NCI-H1694 treated with DMSO at 0.1 percent for 48 hours (cell line): ENCODE measurements around the gene FGF11.
A peak's percentile ranks its signal among the peaks of the same experiment; 100 is the strongest.
"Not testable (repeated sequence)": the region's sequence is repeated elsewhere in the genome, so short reads cannot be mapped to it uniquely, and the experiment has no call there.

ENCODE experiments used
- DNase-seq: peaks from one replicate; lab custom pipeline; 2025; lab: John Stamatoyannopoulos, UW

The FGF11 gene

DNA sequence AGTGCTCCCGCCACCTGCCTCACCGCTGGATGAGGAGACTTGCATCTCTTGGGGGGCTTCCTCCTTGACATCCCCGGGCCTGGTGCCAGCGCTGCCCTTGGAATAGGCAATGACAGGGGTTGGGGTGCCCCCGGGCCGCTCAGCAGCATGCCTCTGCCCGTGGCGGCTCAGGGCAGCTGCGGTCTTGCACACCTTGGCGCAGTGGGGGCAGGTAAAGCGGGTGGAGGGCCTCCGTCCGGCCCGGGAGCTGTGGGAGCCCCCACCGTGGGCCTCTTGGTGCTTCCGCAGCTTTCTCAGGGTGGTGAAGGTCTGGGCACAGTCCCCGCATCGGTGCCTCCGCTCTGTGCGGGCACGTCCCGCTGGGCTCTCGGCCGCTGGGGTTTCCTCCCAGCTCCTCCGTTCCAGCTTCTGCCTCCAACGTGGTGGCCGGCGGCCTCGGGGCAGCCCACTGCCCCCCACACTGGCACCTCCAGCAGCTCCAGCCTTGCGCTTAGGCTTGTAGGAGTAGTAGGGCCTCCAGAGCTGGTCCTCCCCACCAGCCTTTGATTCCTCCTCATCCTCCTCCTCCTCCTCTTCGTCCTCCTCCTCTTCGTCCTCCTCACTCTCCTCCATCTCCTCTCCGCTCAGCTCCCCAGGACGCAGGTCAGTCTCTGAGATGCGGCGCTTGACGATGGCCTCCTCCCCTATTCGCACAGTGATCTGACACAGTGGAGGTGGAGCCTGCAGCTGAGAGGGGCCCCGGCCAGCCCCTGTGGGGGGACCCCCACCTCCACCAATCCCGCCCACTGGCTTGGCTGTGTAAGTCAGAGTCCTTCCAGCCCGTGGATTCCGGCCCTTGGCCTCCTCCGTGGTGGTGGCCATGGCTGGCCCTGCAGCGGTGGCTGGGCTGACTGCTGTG is 23.4 kb downstream of the FGF11 start:
- DNase-seq = no peak

DNA sequence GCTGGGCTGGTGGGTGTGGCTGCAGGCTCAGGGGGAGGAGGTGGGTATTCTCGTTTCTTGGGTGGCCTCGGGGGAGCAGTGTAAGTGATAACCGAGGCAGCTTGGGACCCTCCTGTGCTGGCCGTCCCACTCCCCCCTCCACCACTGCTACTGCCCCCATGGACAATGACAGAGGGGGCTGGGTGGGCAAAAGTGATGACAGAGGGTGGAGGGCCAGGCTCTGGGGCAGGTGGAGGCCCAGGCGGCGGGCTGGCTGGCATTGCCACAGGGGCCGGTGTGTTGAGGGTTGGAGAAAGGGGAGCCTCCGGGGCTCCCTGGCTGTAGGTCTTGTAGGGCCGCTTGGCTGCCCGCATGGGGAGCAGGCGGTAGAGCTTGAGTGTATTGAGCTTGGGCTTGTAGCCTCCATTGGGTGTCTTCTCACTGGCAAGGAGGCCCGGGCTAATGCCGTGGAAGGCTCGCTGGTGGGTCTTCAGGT is 24.1 kb downstream of the FGF11 start:
- no peak for DNase-seq

DNA sequence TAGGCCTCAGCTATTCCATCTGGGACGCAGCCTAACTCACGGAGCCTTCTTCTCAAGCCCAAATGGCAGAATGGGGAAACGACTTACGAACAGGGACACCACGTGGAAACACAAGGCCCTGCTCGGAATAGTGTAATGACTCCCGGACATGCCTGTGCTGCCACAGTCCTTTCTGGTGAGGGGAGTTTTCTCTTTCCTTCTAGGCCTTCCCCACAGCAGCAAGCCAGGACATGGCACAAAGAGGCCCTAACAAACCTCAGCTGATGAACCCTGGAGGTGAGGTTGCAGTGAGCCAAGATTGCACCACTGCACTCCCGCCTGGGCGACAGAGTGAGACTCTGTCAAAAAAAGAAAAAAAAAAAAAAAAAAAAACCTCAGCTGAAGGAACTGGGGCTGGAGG is 24.8 kb downstream of the FGF11 start:
- DNase-seq = no peak

DNA sequence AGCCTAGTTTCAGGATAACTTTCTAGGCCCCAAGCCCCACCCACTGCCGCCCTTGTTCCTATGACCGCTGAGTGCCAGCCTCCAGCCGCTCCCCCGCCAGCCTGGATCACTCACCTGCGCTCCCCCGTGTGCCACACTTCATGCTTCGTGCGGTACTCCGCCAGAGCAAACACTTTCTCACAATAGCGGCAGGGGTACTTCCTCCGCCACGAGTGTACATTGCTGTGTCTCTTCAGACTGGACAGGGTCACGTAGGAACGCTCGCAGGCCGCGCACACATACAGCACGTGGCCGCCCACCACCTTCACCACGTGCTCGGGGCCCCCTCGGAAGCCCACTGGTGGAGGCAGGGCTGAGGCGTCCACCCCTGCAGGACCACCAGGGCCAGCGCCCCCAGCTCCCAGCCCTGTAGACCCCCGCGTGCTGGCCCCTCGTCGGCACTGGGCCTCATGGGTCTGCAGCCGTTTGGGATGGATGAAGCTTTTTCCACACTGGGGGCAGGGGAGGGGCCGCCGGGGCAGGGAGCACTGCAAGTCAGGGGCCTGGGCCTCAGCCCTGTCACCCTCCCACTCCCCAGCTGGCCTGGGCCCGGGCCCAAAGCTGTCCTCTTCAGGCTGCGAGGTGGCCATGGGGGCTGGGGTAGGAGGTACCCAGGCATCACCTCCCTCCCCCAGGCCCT is 26.4 kb downstream of the FGF11 start:
- no peak for DNase-seq

DNA sequence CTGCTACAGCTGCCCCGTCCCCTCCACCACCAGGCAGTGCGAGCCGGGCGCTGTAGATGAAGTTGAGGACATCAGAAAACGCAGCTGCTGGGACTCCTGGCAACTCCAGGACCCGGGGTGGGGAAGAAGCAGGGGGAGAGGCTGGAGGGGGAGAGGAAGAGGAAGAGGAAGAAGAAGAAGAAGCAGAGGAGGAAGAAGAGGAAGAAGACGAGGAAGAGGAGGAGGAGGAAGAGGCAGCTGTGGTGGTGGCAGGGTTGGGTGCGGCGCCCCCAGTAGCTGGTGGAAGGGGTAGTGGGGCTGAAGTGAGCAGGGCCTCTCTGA is 27.0 kb downstream of the FGF11 start:
- DNase-seq = no peak

DNA sequence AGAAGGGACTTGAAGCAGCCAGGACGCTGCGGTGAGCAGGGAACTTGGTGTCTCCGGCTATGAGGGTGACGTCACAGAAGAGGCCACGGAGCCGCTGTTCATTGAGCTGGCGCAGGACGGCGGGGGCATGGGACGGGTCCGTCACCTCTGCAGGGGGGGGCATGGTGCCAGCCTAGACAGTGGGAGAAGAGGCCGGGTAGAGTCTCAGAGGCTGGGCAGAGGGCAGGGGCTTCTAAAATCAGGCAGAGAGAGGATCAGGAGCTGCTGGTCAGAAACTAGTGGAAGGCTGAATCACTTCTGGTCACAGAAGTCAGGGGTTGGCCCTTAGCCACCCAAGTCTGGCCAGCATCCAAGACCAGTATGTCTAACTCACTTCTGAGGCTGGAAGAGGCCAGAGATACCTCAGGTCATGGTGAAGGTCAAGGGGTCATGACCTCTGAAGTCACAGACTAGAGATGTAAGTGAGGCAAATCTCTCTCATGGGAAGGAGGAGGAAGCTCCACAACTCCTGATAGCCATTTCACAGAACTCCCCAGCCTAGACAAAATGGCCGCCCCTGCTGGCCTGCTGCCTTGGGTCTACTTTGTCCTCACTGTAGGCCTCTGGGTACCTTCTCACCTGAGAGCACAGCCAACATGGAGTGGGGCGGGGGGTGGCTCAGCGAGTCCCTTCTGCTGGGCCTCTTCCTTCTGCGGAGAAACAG is 27.5 kb downstream of the FGF11 start:
- DNase-seq = no peak

DNA sequence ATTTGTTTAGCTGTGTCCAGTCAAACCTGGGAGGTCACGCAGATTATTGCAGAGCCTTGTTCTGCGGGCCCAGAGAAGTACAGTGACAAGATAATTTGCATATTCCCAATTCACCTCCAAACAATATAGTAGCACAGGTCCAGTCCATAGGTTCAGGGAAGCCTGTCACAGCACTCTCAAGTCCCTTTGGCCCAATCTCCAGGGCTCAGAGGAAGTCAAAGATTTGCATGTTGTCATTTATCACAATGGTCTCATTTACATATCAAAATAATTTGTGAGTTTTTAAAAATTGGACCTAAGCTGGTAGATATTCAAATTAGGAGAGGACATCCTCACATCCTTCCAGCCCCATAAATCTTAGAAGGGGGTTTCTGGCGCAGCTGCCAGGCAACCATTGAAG is 28.2 kb downstream of the FGF11 start:
- no peak for DNase-seq

DNA sequence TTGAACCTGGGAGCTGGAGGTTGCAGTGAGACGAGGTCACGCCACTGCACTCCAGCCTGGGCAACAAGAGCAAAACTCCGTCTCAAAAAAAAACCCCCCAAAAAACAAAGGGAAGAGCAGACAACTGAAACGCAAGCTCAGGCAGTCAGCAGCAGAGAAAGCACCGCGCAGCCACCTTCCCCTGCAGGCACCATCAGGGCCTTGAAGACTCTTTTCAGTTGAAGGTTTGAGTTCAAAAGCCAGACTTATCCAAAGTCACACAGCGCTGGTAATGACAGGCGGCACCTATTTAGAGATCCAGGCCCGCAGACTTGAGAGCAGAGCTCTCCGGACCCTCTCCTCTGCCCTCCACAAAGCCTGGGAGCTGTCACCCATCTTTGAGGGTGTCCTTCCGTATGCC is 29.0 kb downstream of the FGF11 start:
- no peak for DNase-seq

DNA sequence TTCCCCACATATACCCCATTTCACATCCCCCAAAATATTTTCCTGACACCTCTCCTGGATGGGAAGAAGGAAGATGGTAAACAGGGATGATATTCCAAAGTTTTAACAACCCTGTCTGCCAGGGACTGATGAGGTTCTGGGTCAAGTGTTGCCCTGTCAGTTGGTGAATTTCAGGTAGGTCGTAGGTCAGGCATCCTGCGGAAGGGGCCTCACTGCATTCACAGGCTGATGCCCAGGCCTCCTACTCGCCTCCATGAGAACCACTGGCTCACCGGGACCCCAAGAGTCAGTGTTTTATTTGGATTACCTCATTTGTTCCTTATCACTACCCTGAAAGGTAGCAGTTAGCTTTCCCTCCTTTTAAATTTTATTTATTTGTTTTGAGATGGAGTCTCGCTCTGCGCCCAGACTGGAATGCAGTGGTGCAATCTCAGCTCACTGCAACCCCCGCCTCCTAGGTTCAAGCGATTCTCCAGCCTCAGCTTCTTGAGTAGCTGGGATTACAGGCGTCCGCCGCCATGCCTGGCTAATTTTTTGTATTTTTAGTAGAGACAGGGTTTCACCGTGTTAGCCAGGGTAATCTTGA is 29.6 kb downstream of the FGF11 start:
- no peak for DNase-seq

DNA sequence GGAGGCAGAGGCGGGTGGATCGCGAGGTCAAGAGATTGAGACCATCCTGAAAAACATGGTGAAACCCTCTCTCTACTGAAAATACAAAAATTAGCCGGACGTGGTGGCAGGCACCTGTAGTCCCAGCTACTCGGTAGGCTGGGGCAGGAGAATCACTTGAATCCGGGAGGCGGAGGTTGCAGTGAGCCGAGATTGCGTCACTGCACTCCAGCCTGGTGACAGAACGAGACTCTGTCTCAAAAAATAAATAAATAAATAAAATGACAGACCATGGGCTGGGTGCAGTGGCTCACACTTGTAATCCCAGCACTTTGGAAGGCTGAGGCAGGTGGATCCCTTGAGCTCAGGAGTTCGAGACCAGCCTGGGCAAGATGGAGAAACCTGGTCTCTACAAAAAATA is 30.5 kb downstream of the FGF11 start:
- not testable (repeated sequence) for DNase-seq

DNA sequence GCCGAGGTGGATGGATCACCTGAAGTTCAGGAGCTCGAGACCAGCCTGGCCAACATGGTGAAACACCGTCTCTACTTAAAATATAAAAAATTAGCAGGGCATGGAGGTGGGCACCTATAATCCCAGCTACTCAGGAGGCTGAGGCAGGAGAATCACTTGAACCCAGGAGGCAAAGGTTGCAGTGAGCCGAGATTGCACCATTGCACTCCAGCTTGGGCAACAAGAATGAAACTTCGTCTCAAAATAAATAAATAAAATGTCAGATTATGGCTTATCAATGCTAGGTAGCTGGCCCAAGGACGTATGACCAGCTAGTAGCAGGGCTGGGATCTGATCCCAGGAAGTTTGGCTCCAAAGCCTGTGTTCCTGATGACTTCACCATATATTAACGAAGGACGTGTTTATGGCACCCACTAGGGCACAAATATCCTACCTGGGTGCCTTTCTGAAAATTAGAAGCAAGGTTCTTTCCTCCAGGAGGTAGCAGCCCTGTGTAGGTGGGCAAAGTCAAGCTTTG is 31.2 kb downstream of the FGF11 start:
- DNase-seq = not testable (repeated sequence)

DNA sequence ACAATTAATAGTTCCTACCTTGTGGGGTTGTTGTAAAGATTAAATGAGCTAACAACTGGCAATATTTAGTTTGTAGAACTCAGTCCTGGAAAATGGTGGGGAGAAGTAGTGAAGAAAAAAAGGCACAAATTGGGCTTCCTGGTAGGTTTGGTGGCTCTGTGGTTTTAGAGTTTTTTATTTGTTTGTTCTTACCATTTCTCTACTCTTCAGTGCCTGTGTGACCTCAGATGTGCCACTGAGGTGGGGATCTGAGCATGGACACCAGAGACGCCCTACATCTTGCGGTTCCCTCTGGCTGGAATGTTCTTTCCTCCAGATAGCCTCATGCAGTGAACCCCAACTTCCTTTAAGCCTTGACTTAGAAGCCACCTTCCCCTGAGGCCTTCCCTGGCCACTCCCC is 32.4 kb downstream of the FGF11 start:
- DNase-seq = no peak

DNA sequence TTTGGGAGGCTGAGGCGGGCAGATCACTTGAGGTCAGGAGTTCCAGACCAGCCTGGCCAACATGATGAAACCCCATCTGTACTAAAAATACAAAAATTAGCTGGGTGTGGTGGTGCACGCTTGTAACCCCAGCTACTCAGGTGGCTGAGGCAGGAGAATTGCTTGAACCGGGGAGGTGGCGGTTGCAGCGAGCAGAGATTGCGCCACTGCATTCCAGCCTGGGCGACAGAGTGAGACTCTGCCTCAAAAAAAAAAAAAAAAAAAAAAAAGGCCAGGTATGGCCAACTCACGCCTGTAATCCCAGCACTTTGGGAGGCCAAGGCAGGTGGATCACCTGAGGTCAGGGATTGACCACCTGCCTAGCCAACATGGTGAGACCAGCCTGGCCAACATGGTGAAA is 35.5 kb downstream of the FGF11 start:
- DNase-seq = not testable (repeated sequence)

DNA sequence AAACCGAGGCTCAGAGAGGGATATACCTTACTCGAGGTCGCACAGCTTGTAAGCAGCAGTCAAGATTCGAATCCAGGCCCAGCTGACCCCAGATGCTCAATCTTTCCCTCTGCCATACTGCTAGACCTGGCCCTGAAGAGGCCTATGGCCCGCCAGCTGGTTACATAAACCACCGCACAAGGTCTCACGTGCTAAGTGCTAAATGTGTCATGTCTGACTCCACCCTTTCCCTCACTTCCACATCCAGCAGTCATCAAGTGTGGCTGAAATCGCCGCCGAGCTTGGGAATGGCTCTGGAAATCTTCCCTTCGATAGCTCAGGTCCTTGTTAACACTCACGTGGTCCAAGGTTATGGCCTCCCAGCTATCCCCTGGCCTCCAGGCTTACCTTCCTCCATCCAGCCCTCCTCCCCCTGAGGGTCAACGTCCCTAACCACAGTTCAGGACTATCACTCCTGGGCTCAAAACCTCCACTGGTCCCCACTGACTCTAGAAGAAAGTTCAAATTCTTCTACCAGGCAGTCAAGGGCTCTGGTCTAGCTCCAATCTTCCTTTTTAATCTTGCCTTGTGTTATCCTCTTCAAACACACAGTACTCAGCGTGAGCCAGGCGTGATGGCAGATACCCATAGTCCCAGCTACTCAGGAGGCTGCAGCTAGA is 36.6 kb downstream of the FGF11 start:
- no peak for DNase-seq

DNA sequence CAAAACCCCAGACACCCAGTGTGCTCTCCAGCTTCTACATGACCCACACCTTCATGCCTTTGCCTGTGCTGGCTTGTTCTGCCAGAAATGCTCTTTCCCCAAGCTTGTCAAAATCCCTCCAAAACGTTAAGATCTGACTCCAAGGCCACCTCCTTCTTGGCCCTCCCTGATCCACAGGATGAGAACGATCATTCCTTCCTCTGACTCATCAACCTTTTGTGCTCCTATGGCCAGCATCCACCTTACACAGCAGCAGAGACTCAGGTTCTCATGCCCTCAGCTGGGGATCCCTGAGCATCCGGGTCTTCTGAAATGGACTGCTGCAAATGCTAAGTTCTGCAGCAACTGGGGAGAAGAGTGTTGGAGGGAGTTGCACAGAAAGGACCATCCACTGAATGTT is 37.2 kb downstream of the FGF11 start:
- no peak for DNase-seq

DNA sequence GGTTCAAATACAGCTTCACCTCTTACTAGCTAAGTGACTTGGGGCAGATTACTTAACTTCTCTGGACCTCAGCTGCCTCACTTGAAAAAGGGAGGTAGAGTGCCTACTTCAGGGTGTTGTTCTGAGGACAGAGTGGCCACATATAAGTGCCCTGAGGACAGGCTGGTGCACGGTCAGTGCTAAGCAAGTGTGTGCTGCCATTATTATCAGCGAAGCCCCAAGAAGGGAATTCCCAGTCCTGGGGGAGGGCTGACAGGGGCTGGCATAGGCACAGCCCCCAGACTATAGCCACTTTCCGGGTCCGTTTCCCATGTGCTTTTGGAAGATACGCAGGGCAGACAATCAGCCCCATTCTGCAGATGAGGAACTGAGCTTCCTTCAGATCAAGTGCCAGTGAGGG is 37.6 kb downstream of the FGF11 start:
- DNase-seq = no peak

DNA sequence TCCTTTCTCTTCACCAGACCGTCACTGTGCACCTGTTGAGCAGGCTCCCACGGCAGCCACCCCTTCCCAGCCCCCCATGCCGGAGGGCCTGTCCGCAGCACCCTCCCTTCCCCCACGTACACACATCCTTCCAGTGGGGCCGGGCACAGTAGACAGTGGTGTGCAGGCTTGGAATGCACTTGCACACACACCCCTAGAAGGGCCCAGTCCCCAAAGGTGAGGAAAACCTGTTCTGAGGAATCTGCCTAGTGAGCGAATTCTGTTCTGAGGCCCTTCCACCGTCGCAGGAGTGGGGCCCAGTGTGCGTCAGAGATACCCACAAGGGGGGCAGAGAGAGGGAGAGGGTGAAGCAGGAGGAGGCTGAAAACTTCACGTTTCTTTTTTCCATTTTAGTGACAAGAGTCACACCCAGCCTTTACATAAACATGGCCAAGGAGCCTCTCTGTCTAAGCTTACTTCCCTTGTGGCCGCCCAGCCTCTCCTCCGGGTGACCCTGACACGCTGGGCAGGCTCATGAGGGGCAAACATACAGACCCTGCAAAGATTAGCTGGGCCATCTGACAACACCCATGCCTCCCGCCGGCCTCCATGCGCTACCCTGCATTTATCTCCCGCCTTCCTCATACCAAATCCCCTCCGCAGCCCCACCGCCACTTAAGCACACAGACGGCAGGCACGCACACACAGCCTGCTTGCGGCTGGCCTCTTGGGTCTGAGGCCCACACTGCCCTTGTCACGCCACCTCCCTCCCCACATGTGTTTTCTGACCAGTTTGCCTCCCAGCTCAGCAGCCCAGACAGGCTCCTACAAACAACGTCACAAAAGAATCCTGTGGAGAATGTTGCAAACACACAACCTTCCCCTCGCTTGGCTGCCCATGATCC is 38.3 kb downstream of the FGF11 start:
- DNase-seq = no peak

DNA sequence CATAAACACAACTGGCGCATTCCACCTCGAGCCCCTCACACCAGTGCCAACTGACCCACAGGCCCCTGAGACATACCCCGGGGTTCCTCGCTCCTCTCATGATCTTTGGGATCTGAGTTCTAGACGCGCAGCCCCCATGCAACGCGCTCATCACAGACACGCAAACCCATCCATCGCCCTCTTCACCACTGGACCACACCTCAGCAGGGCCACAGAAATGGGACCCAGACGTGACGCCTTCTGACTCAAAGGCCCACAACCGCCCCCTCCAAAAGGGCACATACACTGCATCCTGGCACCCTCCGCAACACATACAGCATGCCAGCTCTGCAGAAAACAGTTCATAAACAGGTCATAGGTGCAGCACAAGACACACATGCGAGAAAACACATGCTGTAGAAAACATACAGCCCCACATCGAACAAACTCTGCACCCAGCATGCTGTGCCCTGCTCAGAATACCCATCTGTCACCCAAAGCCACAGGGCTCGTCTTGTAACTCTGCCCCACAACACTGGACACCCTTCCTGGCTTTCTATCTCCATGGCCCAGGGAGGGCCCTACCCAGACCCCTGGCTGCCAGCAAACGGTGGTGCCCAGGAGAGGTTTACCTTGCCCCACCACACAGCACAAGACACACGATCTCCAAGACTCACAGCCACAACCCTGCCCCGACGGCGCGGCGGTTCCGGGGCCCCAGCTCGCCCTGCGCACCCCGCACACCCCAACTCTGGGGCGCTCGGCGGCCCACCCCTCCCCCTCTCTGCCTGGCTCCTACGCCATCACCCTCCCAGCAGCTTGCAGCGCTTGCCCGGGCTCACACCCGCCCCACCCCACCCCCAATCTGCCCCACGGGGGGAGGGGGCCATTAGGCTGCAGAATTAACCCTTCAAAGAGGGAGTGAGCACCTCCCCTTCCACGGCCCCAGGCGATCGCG is 39.2 kb downstream of the FGF11 start:
- peak; percentile 10 for DNase-seq

DNA sequence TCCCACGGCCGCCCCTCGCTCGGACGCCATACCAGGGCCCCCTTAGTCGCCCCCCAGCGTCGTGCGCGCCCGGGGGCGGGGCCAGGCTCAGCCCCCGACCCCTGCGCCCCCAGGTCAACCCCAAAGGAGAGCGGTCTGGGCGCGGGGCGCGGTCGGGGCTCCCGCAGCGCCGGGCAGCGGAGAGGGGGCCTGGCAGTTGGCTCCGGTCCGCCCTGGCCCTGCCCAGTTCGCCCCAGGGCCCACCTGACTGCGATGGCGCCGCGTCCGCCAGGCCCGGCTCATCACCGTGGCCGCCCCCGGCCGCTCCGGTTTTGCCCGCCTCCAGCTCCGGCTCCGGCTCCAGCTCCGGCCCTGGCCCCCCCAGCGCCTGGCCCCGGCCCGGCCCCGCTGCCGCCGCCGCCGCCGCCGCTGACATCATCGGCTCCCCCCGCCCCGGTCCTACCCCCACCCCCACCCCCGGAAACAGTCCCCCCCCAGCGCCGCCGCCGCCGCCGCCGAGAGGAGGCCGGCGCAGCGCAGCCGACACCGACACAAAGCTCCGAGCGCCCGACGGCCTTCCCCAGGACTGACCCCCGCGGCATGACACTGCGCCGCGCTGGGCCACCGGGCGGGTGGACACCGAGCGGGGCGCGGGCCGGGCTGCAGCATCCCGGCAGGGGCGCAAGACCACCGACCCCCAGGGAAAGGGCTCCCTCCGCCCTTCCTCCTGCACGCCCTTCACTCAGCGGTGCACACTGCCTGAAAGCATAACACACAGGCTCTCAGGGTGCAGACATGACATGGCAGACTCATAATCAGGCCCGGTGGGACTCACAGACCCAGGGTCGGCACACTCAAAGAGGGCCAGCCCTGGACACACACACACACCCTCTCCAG is 40.1 kb downstream of the FGF11 start, which contains the start of gene ZBTB4:
TSS of gene ZBTB4 (minus strand) at position 419 of the 876 bp plus-strand sequence. CDS start 12,830 bp downstream, outside the sequence.
- peak; percentile 21 for DNase-seq
